Liver (tissue), 9 donors: ENCODE measurements around the gene DCLK2. TPM values are rescaled to one million over a fixed set of nuclear protein-coding genes. Genes with fewer than 3 reads are reported as not detected.

Experiments used
- DNase-seq: peaks from one replicate; pipeline ENCODE4 v3.0.0-alpha.2; 2017; ENCODE audit warnings: low spot score
- H3K27ac ChIP-seq, 2 donors: one replicate each; pipeline ENCODE4 v1.7.0; 2013; ENCODE audit warnings: inconsistent platforms in 2 of 2, low read length in 2 of 2, control low read depth in 1 of 2, low read depth in 1 of 2, mild to moderate bottlenecking in 1 of 2
- H3K27me3 ChIP-seq, 4 donors: one replicate each; pipeline versions ENCODE4 v1.6.1 to v1.7.0; 2013; ENCODE audit warnings: low read length in 3 of 4, inconsistent platforms in 1 of 4, mild to moderate bottlenecking in 1 of 4, moderate library complexity in 1 of 4; ENCODE audit not compliant: control insufficient read depth in 4 of 4, insufficient read depth in 4 of 4
- H3K36me3 ChIP-seq, 4 donors: one replicate each; pipeline versions ENCODE4 v1.6.1 to v1.7.0; 2013; ENCODE audit warnings: low read length in 3 of 4, mild to moderate bottlenecking in 3 of 4, low read depth in 1 of 4, moderate library complexity in 1 of 4; ENCODE audit not compliant: control insufficient read depth in 4 of 4, insufficient read depth in 3 of 4
- H3K4me1 ChIP-seq, 4 donors: one replicate each; pipeline versions ENCODE4 v1.6.1 to v1.7.0; 2013; ENCODE audit warnings: low read length in 3 of 4, mild to moderate bottlenecking in 3 of 4, moderate library complexity in 1 of 4; ENCODE audit not compliant: control insufficient read depth in 4 of 4, insufficient read depth in 4 of 4
- H3K4me3 ChIP-seq, 3 donors: one replicate each; pipeline versions ENCODE4 v1.6.1 to v1.7.0; 2013; ENCODE audit warnings: low read length in 3 of 3, control low read depth in 1 of 3, low read depth in 1 of 3, mild to moderate bottlenecking in 1 of 3
- H3K9ac ChIP-seq, 2 donors: one replicate each; pipeline ENCODE4 v1.7.0; 2013; ENCODE audit warnings: low read length in 2 of 2, mild to moderate bottlenecking in 2 of 2, moderate library complexity in 2 of 2, control low read depth in 1 of 2, low read depth in 1 of 2
- H3K9me3 ChIP-seq, 4 donors: one replicate each; pipeline versions ENCODE4 v1.6.1 to v1.7.0; 2013; ENCODE audit warnings: low read length in 3 of 4; ENCODE audit not compliant: control insufficient read depth in 4 of 4
- FOXA1 ChIP-seq: IDR thresholded peaks from 2 replicates; pipeline ENCODE4 v1.6.1; 2016; ENCODE audit warnings: antibody characterized with exemption
- FOXA2 ChIP-seq: IDR thresholded peaks from 2 replicates; pipeline ENCODE4 v1.6.1; 2016; ENCODE audit warnings: antibody characterized with exemption
- GABPA ChIP-seq, 2 donors: IDR thresholded peaks in 1 of 2; conservative IDR thresholded peaks in 1 of 2; 2 replicates each; pipeline ENCODE4 v1.6.1; 2016; ENCODE audit warnings: antibody characterized with exemption in 2 of 2, mild to moderate bottlenecking in 1 of 2, moderate library complexity in 1 of 2
- HNF4A ChIP-seq, 2 donors: conservative IDR thresholded peaks; 2 replicates each; pipeline ENCODE4 v1.6.1; 2016; ENCODE audit warnings: antibody characterized with exemption in 2 of 2, mild to moderate bottlenecking in 2 of 2
- HNF4G ChIP-seq: IDR thresholded peaks from 2 replicates; pipeline ENCODE4 v1.6.1; 2016; ENCODE audit warnings: antibody characterized with exemption
- JUND ChIP-seq, 2 donors: IDR thresholded peaks; 2 replicates each; pipeline ENCODE4 v1.6.1; 2016; ENCODE audit warnings: antibody characterized with exemption in 2 of 2
- NR2F2 ChIP-seq: IDR thresholded peaks from 2 replicates; pipeline ENCODE4 v1.6.1; 2016; ENCODE audit warnings: antibody characterized with exemption
- RAD21 ChIP-seq, 2 donors: IDR thresholded peaks; 2 replicates each; pipeline ENCODE4 v1.6.1; 2016; ENCODE audit warnings: antibody characterized with exemption in 2 of 2, mild to moderate bottlenecking in 2 of 2
- SP1 ChIP-seq: IDR thresholded peaks from 2 replicates; pipeline ENCODE4 v1.6.1; 2018; ENCODE audit warnings: antibody characterized with exemption, mild to moderate bottlenecking
- TAF1 ChIP-seq: conservative IDR thresholded peaks from 2 replicates; pipeline ENCODE4 v1.6.1; 2016; ENCODE audit warnings: antibody characterized with exemption, mild to moderate bottlenecking
- YY1 ChIP-seq: IDR thresholded peaks from 2 replicates; pipeline ENCODE4 v1.6.1; 2016; ENCODE audit warnings: antibody characterized with exemption, mild to moderate bottlenecking
- WGBS: extraction: QIAGEN DNeasy Blood & Tissue Kit; methylation state at CpG from one replicate; pipeline ENCODE4 v1.1.7; 2013; 5-methylcytosine and 5-hydroxymethylcytosine counted together
- polyA plus RNA-seq, 2 donors: library from polyadenylated mRNA; stranded (reverse) in 1 of 2; unstranded in 1 of 2; fragments of 200-250 nt in 1 of 2; fragments of >200 nt in 1 of 2; fragmentation: Nextera tagmentation in 1 of 2; extraction: Ambion mirVana in 1 of 2; gene quantifications; one replicate each; pipeline versions ENCODE4 v1.2.1 to v1.2.3, GENCODE V29; 2013 to 2015
- total RNA-seq, 2 donors: library from RNA; depleted of rRNA; stranded (reverse); fragments of >200 nt; gene quantifications; one replicate each; pipeline ENCODE4 v1.2.3, GENCODE V29; 2014
- TF ChIP-seq, protein P1 (sequence below): IDR thresholded peaks from 2 replicates; pipeline ENCODE4 v1.6.1; 2016; ENCODE audit warnings: antibody characterized with exemption
- TF ChIP-seq, protein P2 (sequence below): fragments of 150-350 bp; IDR thresholded peaks from 2 replicates; pipeline ENCODE4 v1.5.1; 2017; ENCODE audit warnings: improper control_type of control experiment, low read depth, low read length; ENCODE audit not compliant: missing input control
- TF ChIP-seq, protein P3 (sequence below): IDR thresholded peaks from 2 replicates; pipeline ENCODE4 v1.6.1; 2016; ENCODE audit warnings: antibody characterized with exemption
- TF ChIP-seq, protein P4 (sequence below): IDR thresholded peaks from 2 replicates; pipeline ENCODE4 v1.6.1; 2016; ENCODE audit warnings: antibody characterized with exemption
- donor health status: healthy.
- donor health status: healthy.
- donor health status: healthy.
- donor health status: healthy.
- donor health status: healthy.

The DCLK2 gene
- total and polyA plus RNA-seq, 4 donors, result 0.14 to 1.7 (median 0.50) TPM

DNA sequence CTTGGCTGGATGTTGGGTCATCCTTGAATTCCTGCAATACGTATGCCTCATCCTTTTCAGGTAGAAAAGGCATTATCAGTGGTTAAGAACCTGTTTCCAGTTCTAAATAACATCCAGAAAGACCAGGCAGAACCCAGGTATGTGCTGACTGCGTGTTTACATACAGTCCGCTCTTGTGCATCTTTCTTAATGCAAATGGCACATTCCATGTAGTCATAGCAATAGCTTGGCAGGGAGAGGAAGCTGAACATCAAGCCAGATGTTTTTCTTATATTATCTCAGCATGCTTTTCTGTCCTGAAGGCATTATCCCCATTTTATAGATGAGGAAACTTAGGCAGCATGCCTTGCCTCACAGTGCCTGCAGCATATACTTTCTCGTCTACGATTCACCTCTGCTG, 2.1 kb downstream of the DCLK2 start:
- no peak overlapping the region for H3K4me3 ChIP-seq
- H3K9me3 ChIP-seq, result no peaks in the 10 kb centered on the region
- DNase-seq, result no peak
- no peaks in the 10 kb centered on the region for H3K36me3 ChIP-seq
- peaks cover 0 to 9% (median 0%) of the 10 kb centered on the region in 4 donors for H3K27me3 ChIP-seq
- peaks cover 2 to 11% (median 8%) of the 10 kb centered on the region in 4 donors for H3K4me1 ChIP-seq
- no peak for TF ChIP-seq FOXA1
- no peak overlapping the region for H3K27ac ChIP-seq
- no peak overlapping the region for H3K9ac ChIP-seq
- WGBS, result 76% methylated on average over 5 of the region's 5 CpGs

DNA sequence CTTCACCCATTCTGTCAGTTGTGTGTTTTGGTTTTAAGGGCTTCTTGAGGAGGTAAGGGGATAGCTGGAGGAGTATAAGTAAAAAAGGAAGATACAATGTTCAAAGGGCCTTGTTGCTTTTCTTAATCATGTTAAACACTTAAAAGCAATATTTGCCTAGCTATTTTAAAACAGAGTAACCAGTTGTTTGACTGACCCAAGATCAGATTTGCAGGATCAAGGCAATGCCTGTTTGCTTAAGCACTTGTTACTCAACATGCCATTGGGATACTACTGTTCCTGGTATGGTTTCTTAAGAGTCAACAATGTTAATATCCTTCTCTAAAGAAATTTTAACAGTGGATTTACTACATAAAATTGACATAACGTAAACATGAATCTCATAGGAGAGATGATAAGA, 2.6 kb downstream of the DCLK2 start:
- Histone ChIP-seq H3K27ac (no peak overlapping the region), H3K36me3 (no peaks in the 10 kb centered on the region), H3K9me3 (no peaks in the 10 kb centered on the region), H3K9ac (no peak overlapping the region), H3K4me1 (peaks cover 2 to 11% (median 8%) of the 10 kb centered on the region in 4 donors), H3K27me3 (peaks cover 0 to 9% (median 0%) of the 10 kb centered on the region in 4 donors), H3K4me3 (no peak overlapping the region)
- 66% methylated on average over 1 of the region's 1 CpG for WGBS
- TF ChIP-seq FOXA2, result no peak
- TF ChIP-seq NR2F2, result no peak
- DNase-seq, result no peak

DNA sequence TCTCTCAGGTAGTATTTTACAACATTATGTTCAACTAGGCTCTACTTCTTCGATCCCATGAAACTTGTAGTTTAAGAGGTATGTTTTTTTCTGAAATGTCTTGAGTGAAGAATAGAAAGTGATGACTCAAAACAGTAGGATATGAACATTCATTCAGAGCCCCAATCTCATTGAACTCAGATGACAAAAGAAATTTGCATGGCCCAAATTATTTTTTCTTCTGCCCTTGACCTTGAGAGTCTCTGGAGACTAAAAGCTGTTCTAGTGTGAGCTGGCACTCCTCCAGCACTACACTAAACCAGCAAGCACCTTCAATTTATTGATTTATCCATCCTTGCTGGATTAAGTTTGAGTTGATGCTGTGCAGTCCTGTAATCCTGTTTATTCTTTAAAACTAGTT, 4.0 kb downstream of the DCLK2 start:
- Histone ChIP-seq H3K27me3 (peaks cover 0 to 9% (median 0%) of the 10 kb centered on the region in 4 donors), H3K9me3 (no peaks in the 10 kb centered on the region), H3K9ac (no peak overlapping the region), H3K4me3 (no peak overlapping the region), H3K36me3 (no peaks in the 10 kb centered on the region), H3K4me1 (peaks cover 2 to 11% (median 8%) of the 10 kb centered on the region in 4 donors), H3K27ac (no peak overlapping the region)
- TF ChIP-seq, protein P1, sequence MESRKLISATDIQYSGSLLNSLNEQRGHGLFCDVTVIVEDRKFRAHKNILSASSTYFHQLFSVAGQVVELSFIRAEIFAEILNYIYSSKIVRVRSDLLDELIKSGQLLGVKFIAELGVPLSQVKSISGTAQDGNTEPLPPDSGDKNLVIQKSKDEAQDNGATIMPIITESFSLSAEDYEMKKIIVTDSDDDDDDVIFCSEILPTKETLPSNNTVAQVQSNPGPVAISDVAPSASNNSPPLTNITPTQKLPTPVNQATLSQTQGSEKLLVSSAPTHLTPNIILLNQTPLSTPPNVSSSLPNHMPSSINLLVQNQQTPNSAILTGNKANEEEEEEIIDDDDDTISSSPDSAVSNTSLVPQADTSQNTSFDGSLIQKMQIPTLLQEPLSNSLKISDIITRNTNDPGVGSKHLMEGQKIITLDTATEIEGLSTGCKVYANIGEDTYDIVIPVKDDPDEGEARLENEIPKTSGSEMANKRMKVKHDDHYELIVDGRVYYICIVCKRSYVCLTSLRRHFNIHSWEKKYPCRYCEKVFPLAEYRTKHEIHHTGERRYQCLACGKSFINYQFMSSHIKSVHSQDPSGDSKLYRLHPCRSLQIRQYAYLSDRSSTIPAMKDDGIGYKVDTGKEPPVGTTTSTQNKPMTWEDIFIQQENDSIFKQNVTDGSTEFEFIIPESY, result no peak
- no peak for TF ChIP-seq JUND (IDR thresholded peaks at IDR 0.05)
- TF ChIP-seq FOXA2, result no peak
- no peak for TF ChIP-seq HNF4A (conservative IDR thresholded peaks at IDR 0.05)
- TF ChIP-seq RAD21 (IDR thresholded peaks at IDR 0.05), result no peak
- WGBS, result 49% methylated on average over 1 of the region's 1 CpG
- DNase-seq, result no peak

DNA sequence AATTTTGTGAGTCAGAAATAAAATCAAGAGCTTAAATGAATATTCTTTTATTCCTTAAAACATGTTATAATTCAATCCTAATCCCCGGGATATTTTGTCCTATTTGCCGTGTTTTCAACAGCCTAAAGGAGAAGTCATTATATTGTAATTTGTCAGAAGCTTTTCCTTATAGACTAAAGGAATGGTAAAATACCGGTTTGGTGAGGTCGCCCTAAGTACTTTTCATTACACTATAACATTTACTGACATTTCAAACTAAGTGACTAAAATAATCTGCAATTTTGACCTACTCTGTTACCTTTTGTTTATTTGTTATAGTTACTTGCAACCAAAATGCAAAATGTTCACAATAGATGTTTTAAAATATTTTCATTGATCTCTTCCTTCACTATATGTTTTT, 8.8 kb downstream of the DCLK2 start:
- Histone ChIP-seq H3K27ac (no peak overlapping the region), H3K27me3 (no peaks in the 10 kb centered on the region), H3K36me3 (no peaks in the 10 kb centered on the region), H3K4me3 (no peak overlapping the region), H3K9me3 (no peaks in the 10 kb centered on the region), H3K4me1 (no peaks in the 10 kb centered on the region), H3K9ac (no peak overlapping the region)
- no peak for DNase-seq
- TF ChIP-seq, protein P2, sequence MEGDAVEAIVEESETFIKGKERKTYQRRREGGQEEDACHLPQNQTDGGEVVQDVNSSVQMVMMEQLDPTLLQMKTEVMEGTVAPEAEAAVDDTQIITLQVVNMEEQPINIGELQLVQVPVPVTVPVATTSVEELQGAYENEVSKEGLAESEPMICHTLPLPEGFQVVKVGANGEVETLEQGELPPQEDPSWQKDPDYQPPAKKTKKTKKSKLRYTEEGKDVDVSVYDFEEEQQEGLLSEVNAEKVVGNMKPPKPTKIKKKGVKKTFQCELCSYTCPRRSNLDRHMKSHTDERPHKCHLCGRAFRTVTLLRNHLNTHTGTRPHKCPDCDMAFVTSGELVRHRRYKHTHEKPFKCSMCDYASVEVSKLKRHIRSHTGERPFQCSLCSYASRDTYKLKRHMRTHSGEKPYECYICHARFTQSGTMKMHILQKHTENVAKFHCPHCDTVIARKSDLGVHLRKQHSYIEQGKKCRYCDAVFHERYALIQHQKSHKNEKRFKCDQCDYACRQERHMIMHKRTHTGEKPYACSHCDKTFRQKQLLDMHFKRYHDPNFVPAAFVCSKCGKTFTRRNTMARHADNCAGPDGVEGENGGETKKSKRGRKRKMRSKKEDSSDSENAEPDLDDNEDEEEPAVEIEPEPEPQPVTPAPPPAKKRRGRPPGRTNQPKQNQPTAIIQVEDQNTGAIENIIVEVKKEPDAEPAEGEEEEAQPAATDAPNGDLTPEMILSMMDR, result no peak
- TF ChIP-seq, protein P3, sequence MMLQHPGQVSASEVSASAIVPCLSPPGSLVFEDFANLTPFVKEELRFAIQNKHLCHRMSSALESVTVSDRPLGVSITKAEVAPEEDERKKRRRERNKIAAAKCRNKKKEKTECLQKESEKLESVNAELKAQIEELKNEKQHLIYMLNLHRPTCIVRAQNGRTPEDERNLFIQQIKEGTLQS, result no peak
- TF ChIP-seq FOXA2, result no peak
- TF ChIP-seq HNF4G, result no peak
- TF ChIP-seq YY1, result no peak
- TF ChIP-seq RAD21 (IDR thresholded peaks at IDR 0.05), result no peak
- no peak for TF ChIP-seq TAF1
- TF ChIP-seq SP1, result no peak
- no peak for TF ChIP-seq FOXA1
- no peak for TF ChIP-seq HNF4A (conservative IDR thresholded peaks at IDR 0.05)
- TF ChIP-seq GABPA (IDR thresholded peaks at IDR 0.05 in 1 of 2, conservative IDR thresholded peaks at IDR 0.05 in 1 of 2), result no peak
- TF ChIP-seq JUND (IDR thresholded peaks at IDR 0.05), result no peak
- TF ChIP-seq, protein P4, sequence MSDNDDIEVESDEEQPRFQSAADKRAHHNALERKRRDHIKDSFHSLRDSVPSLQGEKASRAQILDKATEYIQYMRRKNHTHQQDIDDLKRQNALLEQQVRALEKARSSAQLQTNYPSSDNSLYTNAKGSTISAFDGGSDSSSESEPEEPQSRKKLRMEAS, result no peak
- WGBS, result 66% methylated on average over 4 of the region's 4 CpGs
